Heart left ventricle (tissue), 16 donors: ENCODE data around the gene CCNQ. TPM values are rescaled to one million over a fixed set of nuclear protein-coding genes. Genes with fewer than 3 reads are reported as not detected.

Experiments
- ATAC-seq, 4 donors: fragments of 200-7000 bp; cut with Tn5 transposase; one replicate each; pipeline ENCODE4 v1.9.1; 2020 to 2022; ENCODE audit warnings: moderate library complexity in 4 of 4, mild to moderate bottlenecking in 3 of 4, moderate number of reproducible peaks in 1 of 4
- DNase-seq, 5 donors: peaks; one replicate each; pipeline ENCODE4 v3.0.0-alpha.2; 2020
- H3K27ac ChIP-seq, 12 donors: fragments of 200-600 bp; sonication (generic) in 4 of 12; one replicate each; pipeline versions ENCODE4 v1.5.0 to v1.8.0; 2016 to 2022; ENCODE audit warnings: mild to moderate bottlenecking in 2 of 12
- H3K27me3 ChIP-seq, 9 donors: fragments of 200-600 bp; sonication (generic) in 2 of 9; one replicate each; pipeline versions ENCODE4 v1.5.1 to v1.8.0; 2016 to 2022; ENCODE audit warnings: mild to moderate bottlenecking in 3 of 9
- H3K36me3 ChIP-seq, 9 donors: fragments of 200-600 bp; sonication (generic) in 2 of 9; one replicate each; pipeline versions ENCODE4 v1.5.0 to v1.8.0; 2018 to 2022; ENCODE audit warnings: mild to moderate bottlenecking in 2 of 9
- H3K4me1 ChIP-seq, 12 donors: fragments of 200-600 bp; sonication (generic) in 4 of 12; one replicate each; pipeline versions ENCODE4 v1.5.0 to v1.8.0; 2016 to 2022; ENCODE audit warnings: mild to moderate bottlenecking in 3 of 12
- H3K4me3 ChIP-seq, 12 donors: fragments of 200-600 bp; sonication (generic) in 4 of 12; one replicate each; pipeline versions ENCODE4 v1.5.0 to v1.8.0; 2017 to 2022; ENCODE audit warnings: mild to moderate bottlenecking in 9 of 12, moderate library complexity in 4 of 12
- H3K9me3 ChIP-seq, 12 donors: fragments of 200-600 bp; sonication (generic) in 4 of 12; one replicate each; pipeline versions ENCODE4 v1.5.0 to v1.8.0; 2016 to 2022; ENCODE audit warnings: mild to moderate bottlenecking in 1 of 12
- POLR2A ChIP-seq, 2 donors: fragments of 450-650 bp; IDR thresholded peaks; one replicate each; pipeline ENCODE4 v1.6.1; 2017; ENCODE audit warnings: antibody characterized with exemption in 2 of 2, mild to moderate bottlenecking in 2 of 2, moderate library complexity in 2 of 2
- WGBS, 4 donors: extraction: QIAGEN DNeasy Blood & Tissue Kit in 2 of 4; methylation state at CpG; one replicate each; pipeline versions ENCODE4 v1.1.5 to v1.1.7; 2013 to 2018; 5-methylcytosine and 5-hydroxymethylcytosine counted together
- intact Hi-C, 10 donors: fragments of 100-400 bp; cut with DNase I; formaldehyde crosslinking; loops; one replicate each; pipeline versions ENCODE4 v1.11.1 to v1.14.2; 2022
- polyA plus RNA-seq, 2 donors: library from polyadenylated mRNA; stranded (reverse); fragments of 200-250 nt; gene quantifications; one replicate each; pipeline ENCODE4 v1.2.3, GENCODE V29; 2013
- total RNA-seq, 9 donors: library from RNA; depleted of rRNA in 2 of 9; stranded (reverse); fragments of >200 nt in 2 of 9; fragmentation: NEBNext Ultra II Directional in 3 of 9; extraction: Animal tissue kit (Norgen Biotek cat#: 25700) in 3 of 9; gene quantifications; one replicate each; pipeline versions ENCODE4 v1.1.0 to v1.2.4, GENCODE V29; 2016 to 2023
- TF ChIP-seq, protein P1 (sequence below), 12 donors: fragments of 200-600 bp; sonication (generic) in 4 of 12; IDR thresholded peaks; one replicate each; pipeline versions ENCODE4 v1.5.0 to v1.8.0; 2018 to 2022; ENCODE audit warnings: antibody characterized with exemption in 12 of 12, mild to moderate bottlenecking in 5 of 12
- donor health status: ischemic (EF 13 %, LVEDD 7.1; RV severe dilation, severe dysfunction).
- donor health status: healthy with polysubstance abuse.
- donor health status: DM: no; HTN: yes; CAD: no.
- donor health status: DM: no; HTN: no; CAD: no.
- donor health status: ischemic (EF 25% LVEDD 6.9; RV normal size, moderate dysfunction).
- donor health status: ischemic (EF 25% LVEDD 5.7; RV mildly dilated, moderate dysfunction).
- donor health status: healthy.
- donor health status: DM: yes; HTN: yes; CAD: no.
- donor health status: ischemic (EF 35%, LVEDD 5.7; RV mildly dilated, moderate dysfunction).
- donor health status: nonischemic (EF 11% LVEDD 7.7; RV severe dilation, severe dysfunction).
- donor health status: DM: yes; HTN: yes; CAD: no.
- donor health status: PGD.
- donor health status: ischemic (EF 29% LVEDD 5.4; RV normal size, mild dysfunction).
- donor health status: nonischemic (EF 23%, LVEDD 6.1; RV moderate dilation, normal function).

Gene CCNQ
- total and polyA plus RNA-seq, 11 donors: 16.2 to 126 (median 46.5) TPM

- intact Hi-C loops: loop anchor here in 2 of 10 donors (2.0 to 10.0 kb wide), 3 partner anchors 127 to 415 kb away; no protein-coding TSS in a partner anchor
- H3K9me3 ChIP-seq: no peaks in the 10 kb centered on the region
- no peak for TF ChIP-seq POLR2A (IDR thresholded peaks at IDR 0.05)
- TF ChIP-seq, protein P1, sequence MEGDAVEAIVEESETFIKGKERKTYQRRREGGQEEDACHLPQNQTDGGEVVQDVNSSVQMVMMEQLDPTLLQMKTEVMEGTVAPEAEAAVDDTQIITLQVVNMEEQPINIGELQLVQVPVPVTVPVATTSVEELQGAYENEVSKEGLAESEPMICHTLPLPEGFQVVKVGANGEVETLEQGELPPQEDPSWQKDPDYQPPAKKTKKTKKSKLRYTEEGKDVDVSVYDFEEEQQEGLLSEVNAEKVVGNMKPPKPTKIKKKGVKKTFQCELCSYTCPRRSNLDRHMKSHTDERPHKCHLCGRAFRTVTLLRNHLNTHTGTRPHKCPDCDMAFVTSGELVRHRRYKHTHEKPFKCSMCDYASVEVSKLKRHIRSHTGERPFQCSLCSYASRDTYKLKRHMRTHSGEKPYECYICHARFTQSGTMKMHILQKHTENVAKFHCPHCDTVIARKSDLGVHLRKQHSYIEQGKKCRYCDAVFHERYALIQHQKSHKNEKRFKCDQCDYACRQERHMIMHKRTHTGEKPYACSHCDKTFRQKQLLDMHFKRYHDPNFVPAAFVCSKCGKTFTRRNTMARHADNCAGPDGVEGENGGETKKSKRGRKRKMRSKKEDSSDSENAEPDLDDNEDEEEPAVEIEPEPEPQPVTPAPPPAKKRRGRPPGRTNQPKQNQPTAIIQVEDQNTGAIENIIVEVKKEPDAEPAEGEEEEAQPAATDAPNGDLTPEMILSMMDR (IDR thresholded peaks at IDR 0.05): no peak
- H3K36me3 ChIP-seq: no peaks in the 10 kb centered on the region
- 65 to 71% (median 69%) methylated on average over 8 to 9 of the region's 9 CpGs for WGBS, 4 donors
- DNase-seq (no peak), ATAC-seq (no peak)
- H3K4me1 ChIP-seq: peaks cover 0 to 3% (median 0%) of the 10 kb centered on the region in 12 donors
- H3K27me3 ChIP-seq: peaks cover 0 to 11% (median 0%) of the 10 kb centered on the region in 9 donors
- H3K27ac ChIP-seq: no peak overlapping the region
- H3K4me3 ChIP-seq: no peak overlapping the region
Measured at GRCh38 chrX:153539979-153540358, 59.0 kb downstream of the CCNQ start.

GRCh38 chrX:153539171-153539978 lies 59.6 kb downstream of the CCNQ start:
- Histone ChIP-seq H3K27ac (no peak overlapping the region), H3K9me3 (no peaks in the 10 kb centered on the region), H3K4me3 (no peak overlapping the region), H3K27me3 (peaks cover 0 to 11% (median 0%) of the 10 kb centered on the region in 9 donors), H3K4me1 (peaks cover 0 to 3% (median 0%) of the 10 kb centered on the region in 12 donors), H3K36me3 (no peaks in the 10 kb centered on the region)
- TF ChIP-seq, protein P1 (IDR thresholded peaks at IDR 0.05): peak; percentile 61 to 91 (median 76)
- no peak for TF ChIP-seq POLR2A (IDR thresholded peaks at IDR 0.05)
- DNase-seq: peak; percentile 45 to 84 (median 73)
- ATAC-seq: peak; percentile 68 to 91 (median 86)
- intact Hi-C loops: loop anchor here in 2 of 10 donors (2.0 to 10.0 kb wide), 3 partner anchors 128 to 415 kb away; no protein-coding TSS in a partner anchor
- WGBS, 4 donors: 38 to 54% (median 42%) methylated on average over 17 to 31 of the region's 31 CpGs

- WGBS, 4 donors: 66 to 89% (median 77%) methylated on average over 14 to 17 of the region's 17 CpGs
- Histone ChIP-seq H3K27ac (no peak overlapping the region), H3K4me3 (no peak overlapping the region), H3K36me3 (no peaks in the 10 kb centered on the region), H3K4me1 (peaks cover 0 to 3% (median 0%) of the 10 kb centered on the region in 12 donors), H3K27me3 (peaks cover 0 to 11% (median 0%) of the 10 kb centered on the region in 9 donors), H3K9me3 (no peaks in the 10 kb centered on the region)
- intact Hi-C loops: loop anchor here in 2 of 10 donors (2.0 to 10.0 kb wide), 3 partner anchors 129 to 416 kb away; no protein-coding TSS in a partner anchor
- DNase-seq (no peak), ATAC-seq (no peak)
- TF ChIP-seq, protein P1 (IDR thresholded peaks at IDR 0.05): no peak
- no peak for TF ChIP-seq POLR2A (IDR thresholded peaks at IDR 0.05)
Measured at GRCh38 chrX:153538424-153538823, 60.5 kb downstream of the CCNQ start.

Other genes with a start within 250 kb of the CCNQ start
- not detected for gene PNMA6E, start 197.8 kb downstream of the CCNQ start, total RNA-seq
- gene PNMA6E, start 197.8 kb downstream of the CCNQ start, polyA plus RNA-seq: not detected
- gene ZFP92, start 187.7 kb downstream of the CCNQ start, total RNA-seq: 1 to 10 TPM in 2 of 9 donors, under 1 TPM in 7; 0.22 to 1.5 (median 0.64) TPM
- gene ZFP92, start 187.7 kb downstream of the CCNQ start, polyA plus RNA-seq: under 1 TPM; 0.23 to 0.47 TPM
- gene TREX2, start 153.1 kb downstream of the CCNQ start, total RNA-seq: under 1 TPM in 6 of 9 donors, not detected in 3; 0.22 to 0.48 (median 0.29) TPM
- under 1 TPM; 0.23 to 0.32 TPM for gene TREX2, start 153.1 kb downstream of the CCNQ start, polyA plus RNA-seq
- 10 to 100 TPM; 15.3 to 28.2 (median 19.5) TPM for gene HAUS7, start 128.6 kb downstream of the CCNQ start, total RNA-seq
- 10 to 100 TPM; 23.9 to 25.8 TPM for gene HAUS7, start 128.6 kb downstream of the CCNQ start, polyA plus RNA-seq
- 100 to 1,000 TPM in 2 of 9 donors, 10 to 100 TPM in 7; 55.7 to 264 (median 76.9) TPM for gene BGN, start 104.2 kb downstream of the CCNQ start, total RNA-seq
- gene BGN, start 104.2 kb downstream of the CCNQ start, polyA plus RNA-seq: 10 to 100 TPM; 57.9 to 86.3 TPM
- under 1 TPM in 1 of 9 donors, not detected in 8; 0.12 TPM for gene ATP2B3, start 81.5 kb downstream of the CCNQ start, total RNA-seq
- not detected for gene ATP2B3, start 81.5 kb downstream of the CCNQ start, polyA plus RNA-seq
- under 1 TPM in 1 of 9 donors, not detected in 8; 0.25 TPM for gene DUSP9, start 48.1 kb upstream of the CCNQ start, total RNA-seq
- under 1 TPM in 1 of 2 donors, not detected in 1; 0.04 TPM for gene DUSP9, start 48.1 kb upstream of the CCNQ start, polyA plus RNA-seq
- gene PNCK, start 74.7 kb upstream of the CCNQ start, total RNA-seq: 1 to 10 TPM; 3.1 to 7.3 (median 6.6) TPM
- gene PNCK, start 74.7 kb upstream of the CCNQ start, polyA plus RNA-seq: 1 to 10 TPM; 1.4 to 3.2 TPM
- 100 to 1,000 TPM; 113 to 203 (median 179) TPM for gene SLC6A8, start 88.8 kb upstream of the CCNQ start, total RNA-seq
- 100 to 1,000 TPM; 138 to 241 TPM for gene SLC6A8, start 88.8 kb upstream of the CCNQ start, polyA plus RNA-seq
- 100 to 1,000 TPM in 5 of 9 donors, 10 to 100 TPM in 4; 59.9 to 162 (median 102) TPM for gene BCAP31, start 125.2 kb upstream of the CCNQ start, total RNA-seq
- gene BCAP31, start 125.2 kb upstream of the CCNQ start, polyA plus RNA-seq: 100 to 1,000 TPM in 1 of 2 donors, 10 to 100 TPM in 1; 87.7 to 158 TPM
- 10 to 100 TPM; 13.5 to 25.6 (median 17.6) TPM for gene ABCD1, start 125.7 kb upstream of the CCNQ start, total RNA-seq
- gene ABCD1, start 125.7 kb upstream of the CCNQ start, polyA plus RNA-seq: 10 to 100 TPM; 12.9 to 13.5 TPM
- 1 to 10 TPM; 1.6 to 8.6 (median 3.5) TPM for gene PLXNB3, start 165.1 kb upstream of the CCNQ start, total RNA-seq
- gene PLXNB3, start 165.1 kb upstream of the CCNQ start, polyA plus RNA-seq: 1 to 10 TPM in 1 of 2 donors, under 1 TPM in 1; 0.51 to 2.8 TPM
- gene SRPK3, start 181.9 kb upstream of the CCNQ start, total RNA-seq: 10 to 100 TPM; 31.9 to 49.7 (median 38.9) TPM
- gene SRPK3, start 181.9 kb upstream of the CCNQ start, polyA plus RNA-seq: 10 to 100 TPM in 1 of 2 donors, 1 to 10 TPM in 1; 8.8 to 39.8 TPM
- 100 to 1,000 TPM in 2 of 9 donors, 10 to 100 TPM in 7; 58.1 to 162 (median 71.2) TPM for gene IDH3G, start 195.2 kb upstream of the CCNQ start, total RNA-seq
- gene IDH3G, start 195.2 kb upstream of the CCNQ start, polyA plus RNA-seq: 10 to 100 TPM; 76.5 to 78.6 TPM
- gene SSR4, start 195.5 kb upstream of the CCNQ start, total RNA-seq: 100 to 1,000 TPM; 119 to 225 (median 135) TPM
- 100 to 1,000 TPM; 306 to 307 TPM for gene SSR4, start 195.5 kb upstream of the CCNQ start, polyA plus RNA-seq
- gene PDZD4, start 231.4 kb upstream of the CCNQ start, total RNA-seq: 1 to 10 TPM; 1.7 to 4.0 (median 2.4) TPM
- 1 to 10 TPM; 1.7 to 2.4 TPM for gene PDZD4, start 231.4 kb upstream of the CCNQ start, polyA plus RNA-seq